Body of pancreas (tissue), 4 donors: ENCODE data around the gene SH3D19.

Experiments
- CTCF ChIP-seq, 7 experiments: fragments of 450-650 bp in 4 of 7; fragments of 200-600 bp in 3 of 7; sonication (generic) in 3 of 7; IDR thresholded peaks; one replicate each; pipeline ENCODE4 v1.5.1; 2016 to 2019; ENCODE audit warnings: antibody characterized with exemption in 7 of 7
- POLR2A ChIP-seq, 3 donors: fragments of 450-650 bp; IDR thresholded peaks; one replicate each; pipeline ENCODE4 v1.6.1; 2016; ENCODE audit warnings: antibody characterized with exemption in 3 of 3, mild to moderate bottlenecking in 2 of 3

GRCh38 chr4:151091047-151091446 lies 234.4 kb downstream of the SH3D19 start:
- no peak for TF ChIP-seq CTCF (IDR thresholded peaks at IDR 0.05)
- no peak for TF ChIP-seq POLR2A (IDR thresholded peaks at IDR 0.05)
